ENCODE results near the gene KCTD20. TPM values are rescaled to one million over a fixed set of nuclear protein-coding genes. Genes with fewer than 3 reads are reported as not detected.
A peak's percentile ranks its signal among the peaks of the same experiment; 100 is the strongest.

Gene KCTD20
- total RNA-seq, 1 experiment from 2014 or later, result 23.7 TPM

- no peaks in the 10 kb centered on the region for H3K9me2 ChIP-seq (ENCODE audit: insufficient read depth)
- peak overlapping the region; percentile 76 to 84; a peak in 3 of 4 replicates for H3K4me3 ChIP-seq (replicated peaks in 1 of 2; ENCODE audit: low read depth in 1 of 2, low read length in 2 of 2)
- ATAC-seq (peak; percentile 79), DNase-seq (ENCODE audit: low read depth, low spot score) (peak; percentile 98)
- no peaks in the 10 kb centered on the region for H4K20me1 ChIP-seq (ENCODE audit: insufficient read depth)
- peaks cover 35% of the 10 kb centered on the region for H3K79me2 ChIP-seq (ENCODE audit: insufficient read depth, low read length)
- ChIA-PET POLR2A (interaction anchor here (0.6 to 2.0 kb wide), 10 partner anchors 10 to 237 kb away, joined by 3 to 12 read pairs (median 4); partner anchors contain the start of gene CDKN1A), RAD21 (ENCODE audit: low non-redundant PET in 1 of 2, low total read pairs in 2 of 2, uncharacterized antibody in 2 of 2, unreplicated experiment in 2 of 2) (interaction anchor here in 1 of 2 experiments (1.0 kb wide), 1 partner anchor 139 kb away, joined by 3 read pairs; no protein-coding TSS in a partner anchor), CTCF (interaction anchor here (0.9 to 1.3 kb wide), 2 partner anchors 13 to 18 kb away, joined by 3 read pairs; no protein-coding TSS in a partner anchor)
- H3K36me3 ChIP-seq (ENCODE audit: control insufficient read depth in 1 of 2, insufficient read depth in 2 of 2, low read length in 2 of 2), result no peaks in the 10 kb centered on the region
- peak overlapping the region; percentile 96 for H3K27ac ChIP-seq (ENCODE audit: low read depth, low read length)
- intact Hi-C loops (cut with micrococcal nuclease), result loop anchor here (5.0 kb wide), 1 partner anchor 151 kb away; the partner anchor contains the start of gene SRSF3
- BruUV-seq (replicated peaks), result no TSS peak
- no peaks in the 10 kb centered on the region for H3K9me3 ChIP-seq (ENCODE audit: control insufficient read depth in 1 of 2, insufficient read depth in 1 of 2, low read depth in 1 of 2, low read length in 2 of 2)
- H2AFZ ChIP-seq (ENCODE audit: low read depth, low read length, poor library complexity, severe bottlenecking), result no peak overlapping the region
- peak overlapping the region; percentile 80 for H3K9ac ChIP-seq (ENCODE audit: low read length)
- H3K4me1 ChIP-seq (ENCODE audit: control insufficient read depth in 1 of 2, insufficient read depth in 2 of 2, low read length in 2 of 2), result peaks cover 19 to 32% of the 10 kb centered on the region in 2 experiments
- no peaks in the 10 kb centered on the region for H3K27me3 ChIP-seq (ENCODE audit: insufficient read depth, low read length)
- H3K4me2 ChIP-seq (ENCODE audit: low read length), result peak overlapping the region; percentile 87
- TF ChIP-seq ELF1 (IDR thresholded peaks at IDR 0.05; ENCODE audit: borderline replicate concordance, low read depth) (peak; percentile 88), TCF7L2 (IDR thresholded peaks at IDR 0.05; ENCODE audit: borderline replicate concordance, extremely low read depth, insufficient read depth, insufficient read length) (no peak), FOSL1 (IDR thresholded peaks at IDR 0.05; ENCODE audit: low read depth) (peak; percentile 75), MAX (IDR thresholded peaks at IDR 0.05) (peak; percentile 63), ZBTB33 (IDR thresholded peaks at IDR 0.05; ENCODE audit: extremely low read depth, insufficient replicate concordance, low read length) (no peak), SP1 (IDR thresholded peaks at IDR 0.05; ENCODE audit: low read depth) (peak; percentile 66), CEBPB (IDR thresholded peaks at IDR 0.05; ENCODE audit: low read depth) (peak; percentile 78), EGR1 (IDR thresholded peaks at IDR 0.05; ENCODE audit: low read depth) (no peak), ZFX (IDR thresholded peaks at IDR 0.05) (no peak), YY1 (IDR thresholded peaks at IDR 0.05; ENCODE audit: extremely low read depth, insufficient replicate concordance, low read depth, low read length) (no peak), CBX3 (IDR thresholded peaks at IDR 0.05; ENCODE audit: low read depth) (no peak), JUND (IDR thresholded peaks at IDR 0.05) (peak; percentile 81), REST (IDR thresholded peaks at IDR 0.05; ENCODE audit: low read depth) (no peak), SRF (IDR thresholded peaks at IDR 0.05; ENCODE audit: low read depth) (no peak), ATF3 (IDR thresholded peaks at IDR 0.05) (peak; percentile 41; the same call in 1 of the 2 replicates), EZH2phosphoT487 (IDR thresholded peaks at IDR 0.05; ENCODE audit: borderline replicate concordance) (no peak), POLR2AphosphoS5 (IDR thresholded peaks at IDR 0.05; ENCODE audit: low read depth, low read length) (peak; percentile 84), ZNF274 (IDR thresholded peaks at IDR 0.05; ENCODE audit: low read depth, low read length) (no peak), RAD21 (IDR thresholded peaks at IDR 0.05; ENCODE audit: low read depth) (no peak; the same call in 1 of the 2 replicates), POLR2A (IDR thresholded peaks at IDR 0.05; ENCODE audit: borderline replicate concordance, extremely low read depth, insufficient read depth, insufficient read length) (peak; percentile 27)
Observed at GRCh38 chr6:36441307-36441894, 1.4 kb upstream of the KCTD20 start.

Measured in HCT116 (cell line).